Osteoblast (primary cell): ENCODE measurements around the gene SDHAF4. TPM values are rescaled to one million over a fixed set of nuclear protein-coding genes. Genes with fewer than 3 reads are reported as not detected.

ENCODE experiments used
- DNase-seq: peaks from one replicate; pipeline ENCODE4 v3.0.0; 2011; ENCODE audit warnings: low spot score, mixed read lengths; ENCODE audit not compliant: insufficient read length; ENCODE audit errors: missing footprints
- H2AFZ ChIP-seq: 2 replicates; pipeline ENCODE4 v1.6.0; 2011; ENCODE audit warnings: mild to moderate bottlenecking, low read length
- H3K27ac ChIP-seq: 2 replicates; pipeline ENCODE4 v1.5.1; 2011; ENCODE audit warnings: mild to moderate bottlenecking, low read depth, low read length, moderate library complexity
- H3K27me3 ChIP-seq: 2 replicates; pipeline ENCODE4 v1.6.0; 2012; ENCODE audit warnings: mild to moderate bottlenecking, control low read depth, inconsistent platforms, low read length, moderate library complexity; ENCODE audit not compliant: insufficient read depth
- H3K36me3 ChIP-seq: 2 replicates; pipeline ENCODE4 v1.5.1; 2011; ENCODE audit warnings: mild to moderate bottlenecking, low read length, control low read depth, moderate library complexity; ENCODE audit not compliant: insufficient read depth
- H3K4me1 ChIP-seq: 2 replicates; pipeline ENCODE4 v1.5.1; 2011; ENCODE audit warnings: mild to moderate bottlenecking, low read length, control low read depth, moderate library complexity; ENCODE audit not compliant: insufficient read depth
- H3K4me2 ChIP-seq: 2 replicates; pipeline ENCODE4 v1.6.0; 2011; ENCODE audit warnings: mild to moderate bottlenecking, low read length; ENCODE audit not compliant: insufficient read depth
- H3K4me3 ChIP-seq: fragments of 200-600 bp; sonication (generic); 3 replicates; pipeline ENCODE4 v1.5.1; 2012; ENCODE audit warnings: mild to moderate bottlenecking, low read length, inconsistent platforms; ENCODE audit not compliant: insufficient read depth
- H3K79me2 ChIP-seq: 2 replicates; pipeline ENCODE4 v1.6.0; 2012; ENCODE audit warnings: mild to moderate bottlenecking, low read length, control low read depth, inconsistent platforms; ENCODE audit not compliant: insufficient read depth
- H3K9me3 ChIP-seq: 2 replicates; pipeline ENCODE4 v1.5.1; 2011; ENCODE audit warnings: low read depth, low read length, control low read depth
- H4K20me1 ChIP-seq: 2 replicates; pipeline ENCODE4 v1.6.0; 2012; ENCODE audit warnings: mild to moderate bottlenecking, low read length, control low read depth; ENCODE audit not compliant: insufficient read depth
- total RNA-seq: library from RNA; depleted of rRNA; stranded (reverse); fragments of >200 nt; gene quantifications from 2 replicates; pipeline ENCODE4 v1.2.3, GENCODE V29; 2012
- TF ChIP-seq, protein P1 (sequence below): IDR thresholded peaks from 2 replicates; pipeline ENCODE4 v1.5.1; 2011; ENCODE audit warnings: mild to moderate bottlenecking, low read depth, low read length, moderate library complexity; ENCODE audit errors: extremely low read depth

Gene SDHAF4
- total RNA-seq, 1 donor = 6.9 TPM

GRCh38 chr6:70620746-70621145, 54.0 kb downstream of the SDHAF4 start:
- TF ChIP-seq, protein P1, sequence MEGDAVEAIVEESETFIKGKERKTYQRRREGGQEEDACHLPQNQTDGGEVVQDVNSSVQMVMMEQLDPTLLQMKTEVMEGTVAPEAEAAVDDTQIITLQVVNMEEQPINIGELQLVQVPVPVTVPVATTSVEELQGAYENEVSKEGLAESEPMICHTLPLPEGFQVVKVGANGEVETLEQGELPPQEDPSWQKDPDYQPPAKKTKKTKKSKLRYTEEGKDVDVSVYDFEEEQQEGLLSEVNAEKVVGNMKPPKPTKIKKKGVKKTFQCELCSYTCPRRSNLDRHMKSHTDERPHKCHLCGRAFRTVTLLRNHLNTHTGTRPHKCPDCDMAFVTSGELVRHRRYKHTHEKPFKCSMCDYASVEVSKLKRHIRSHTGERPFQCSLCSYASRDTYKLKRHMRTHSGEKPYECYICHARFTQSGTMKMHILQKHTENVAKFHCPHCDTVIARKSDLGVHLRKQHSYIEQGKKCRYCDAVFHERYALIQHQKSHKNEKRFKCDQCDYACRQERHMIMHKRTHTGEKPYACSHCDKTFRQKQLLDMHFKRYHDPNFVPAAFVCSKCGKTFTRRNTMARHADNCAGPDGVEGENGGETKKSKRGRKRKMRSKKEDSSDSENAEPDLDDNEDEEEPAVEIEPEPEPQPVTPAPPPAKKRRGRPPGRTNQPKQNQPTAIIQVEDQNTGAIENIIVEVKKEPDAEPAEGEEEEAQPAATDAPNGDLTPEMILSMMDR = no peak
- Histone ChIP-seq H3K9me3 (no peaks in the 10 kb centered on the region), H3K4me1 (no peaks in the 10 kb centered on the region), H3K27ac (no peak overlapping the region), H3K4me2 (no peak overlapping the region), H3K4me3 (no peak overlapping the region), H3K79me2 (no peaks in the 10 kb centered on the region), H3K36me3 (no peaks in the 10 kb centered on the region), H2AFZ (no peak overlapping the region), H3K27me3 (no peaks in the 10 kb centered on the region), H4K20me1 (no peaks in the 10 kb centered on the region)
- no peak for DNase-seq

- no peaks in the 10 kb centered on the region for H3K79me2 ChIP-seq
- TF ChIP-seq, protein P1 = no peak
- DNase-seq = no peak
Observed at GRCh38 chr6:70622461-70622860, 55.7 kb downstream of the SDHAF4 start.

DNA sequence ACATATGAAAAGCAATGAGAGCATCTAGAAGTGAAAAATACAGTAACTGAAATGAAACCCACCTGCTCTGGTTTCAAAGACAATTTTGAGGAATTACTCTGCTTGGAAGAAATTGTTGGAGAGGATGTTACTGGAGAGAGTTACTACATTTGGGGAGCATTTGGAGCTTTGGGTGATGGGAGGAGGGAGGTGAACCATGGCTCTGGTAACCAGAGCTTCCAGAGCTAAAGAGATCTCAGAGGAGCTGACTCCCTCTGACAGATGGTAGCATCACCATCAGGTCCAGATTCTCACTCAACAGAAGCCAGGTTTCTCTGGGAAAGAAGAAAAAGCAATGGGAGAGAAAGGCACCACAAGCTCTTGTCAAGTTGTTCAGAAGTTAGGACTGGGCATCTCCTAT, 58.7 kb downstream of the SDHAF4 start:
- Histone ChIP-seq H3K4me2 (no peak overlapping the region), H3K9me3 (no peaks in the 10 kb centered on the region), H3K79me2 (no peaks in the 10 kb centered on the region), H3K4me3 (no peak overlapping the region), H3K36me3 (no peaks in the 10 kb centered on the region), H2AFZ (no peak overlapping the region), H3K27ac (no peak overlapping the region), H4K20me1 (no peaks in the 10 kb centered on the region), H3K4me1 (no peaks in the 10 kb centered on the region), H3K27me3 (no peaks in the 10 kb centered on the region)
- no peak for DNase-seq
- TF ChIP-seq, protein P1 = no peak

More at GRCh38 chr6:70622461-70622860, 55.7 kb downstream of the SDHAF4 start:
- Histone ChIP-seq H3K27ac (no peak overlapping the region), H3K4me2 (no peak overlapping the region), H3K9me3 (no peaks in the 10 kb centered on the region), H3K4me3 (no peak overlapping the region), H2AFZ (no peak overlapping the region), H3K27me3 (no peaks in the 10 kb centered on the region), H4K20me1 (no peaks in the 10 kb centered on the region), H3K4me1 (no peaks in the 10 kb centered on the region), H3K36me3 (no peaks in the 10 kb centered on the region)

GRCh38 chr6:70627500-70628254, 60.9 kb downstream of the SDHAF4 start:
- no peaks in the 10 kb centered on the region for H3K27me3 ChIP-seq
- H3K36me3 ChIP-seq = no peaks in the 10 kb centered on the region
- no peak for DNase-seq
- TF ChIP-seq, protein P1 = no peak
- H3K79me2 ChIP-seq = no peaks in the 10 kb centered on the region
- no peak overlapping the region for H3K4me3 ChIP-seq
- H3K4me2 ChIP-seq = no peak overlapping the region
- H3K9me3 ChIP-seq = no peaks in the 10 kb centered on the region
- no peak overlapping the region for H2AFZ ChIP-seq
- H3K4me1 ChIP-seq = no peaks in the 10 kb centered on the region
- no peak overlapping the region for H3K27ac ChIP-seq
- no peaks in the 10 kb centered on the region for H4K20me1 ChIP-seq
